Activated CD4-positive, alpha-beta T cell treated with anti-CD3 and anti-CD28 coated beads, Interleukin-2, amount 50 U/mL, for 24 hours (primary cell): Measurements from ENCODE around the gene ACOXL.
A peak's percentile ranks its signal among the peaks of the same experiment; 100 is the strongest.
"Not testable (repeated sequence)": the region's sequence is repeated elsewhere in the genome, so short reads cannot be mapped to it uniquely, and the experiment has no call there.

Experiments used
- DNase-seq, 2 donors: peaks; one replicate each; pipeline ENCODE4 v3.0.0-alpha.2; 2020; ENCODE audit warnings: low read depth in 1 of 2, low spot score in 1 of 2

ACOXL gene

GRCh38 chr2:110852541-110853263 is 120.3 kb downstream of the ACOXL start:
- DNase-seq: no peak

GRCh38 chr2:110853516-110853915 is 121.1 kb downstream of the ACOXL start:
- peak in 1 of 2 donors; percentile 33 for DNase-seq

- DNase-seq: no peak
These were observed 121.6 kb downstream of the ACOXL start for GRCh38 chr2:110853948-110854347.

- no peak for DNase-seq
These were observed 122.1 kb downstream of the ACOXL start for GRCh38 chr2:110854355-110855081.

GRCh38 chr2:110855841-110856240 is 123.5 kb downstream of the ACOXL start:
- DNase-seq: not testable (repeated sequence)

- peak in 1 of 2 donors; percentile 63 for DNase-seq
These were observed 125.9 kb downstream of the ACOXL start for GRCh38 chr2:110858135-110858725.

- no peak for DNase-seq
These were observed 126.8 kb downstream of the ACOXL start for GRCh38 chr2:110858993-110859701.

GRCh38 chr2:110860630-110861029 is 128.3 kb downstream of the ACOXL start:
- DNase-seq: no peak

GRCh38 chr2:110861616-110862260 is 129.4 kb downstream of the ACOXL start:
- DNase-seq: no peak

GRCh38 chr2:110863726-110864125 is 131.4 kb downstream of the ACOXL start:
- no peak for DNase-seq

GRCh38 chr2:110864176-110864575 is 131.8 kb downstream of the ACOXL start:
- DNase-seq: no peak

- no peak for DNase-seq
These were observed 132.4 kb downstream of the ACOXL start for GRCh38 chr2:110864731-110865130.

- peak in 1 of 2 donors; percentile 37 for DNase-seq
These were observed 132.8 kb downstream of the ACOXL start for GRCh38 chr2:110865188-110865587.

GRCh38 chr2:110866045-110866444 is 133.7 kb downstream of the ACOXL start:
- no peak for DNase-seq

- DNase-seq: peak in 1 of 2 donors; percentile 47
These were observed 134.1 kb downstream of the ACOXL start for GRCh38 chr2:110866466-110866865.

- DNase-seq: no peak
These were observed 134.7 kb downstream of the ACOXL start for GRCh38 chr2:110867078-110867477.

- DNase-seq: no peak
These were observed 136.6 kb downstream of the ACOXL start for GRCh38 chr2:110868971-110869370.

GRCh38 chr2:110869472-110870446 is 137.4 kb downstream of the ACOXL start:
- DNase-seq: no peak

- DNase-seq: no peak
These were observed 138.2 kb downstream of the ACOXL start for GRCh38 chr2:110870545-110870944.

GRCh38 chr2:110871637-110872036 is 139.3 kb downstream of the ACOXL start:
- DNase-seq: no peak
